ENCODE measurements around the gene TMPRSS3. TPM values are rescaled to one million over a fixed set of nuclear protein-coding genes. Genes with fewer than 3 reads are reported as not detected.

The TMPRSS3 gene
- total RNA-seq, 2 donors from 2014 or later = 0.27 to 0.34 TPM

DNA sequence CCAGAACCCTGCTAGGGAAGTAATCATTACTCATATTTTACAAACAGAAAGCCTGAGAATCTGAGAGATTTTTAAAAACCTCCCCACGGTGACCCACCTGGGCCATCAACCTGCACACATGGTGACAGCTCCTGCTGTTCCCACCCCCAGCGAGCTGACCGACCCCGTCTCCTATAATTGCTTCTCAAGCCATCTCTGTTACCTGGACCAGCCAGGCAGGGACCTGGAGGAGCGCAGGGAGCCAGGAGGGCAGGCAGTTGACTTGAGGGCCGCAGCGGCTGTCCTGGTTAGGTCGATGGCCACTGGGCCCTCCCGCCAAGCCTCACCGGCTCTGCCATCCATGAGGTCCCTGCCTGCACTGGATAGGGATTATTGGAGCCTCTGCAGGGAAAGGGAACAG is 52.8 kb downstream of the TMPRSS3 start:
- TF ChIP-seq, protein P1, sequence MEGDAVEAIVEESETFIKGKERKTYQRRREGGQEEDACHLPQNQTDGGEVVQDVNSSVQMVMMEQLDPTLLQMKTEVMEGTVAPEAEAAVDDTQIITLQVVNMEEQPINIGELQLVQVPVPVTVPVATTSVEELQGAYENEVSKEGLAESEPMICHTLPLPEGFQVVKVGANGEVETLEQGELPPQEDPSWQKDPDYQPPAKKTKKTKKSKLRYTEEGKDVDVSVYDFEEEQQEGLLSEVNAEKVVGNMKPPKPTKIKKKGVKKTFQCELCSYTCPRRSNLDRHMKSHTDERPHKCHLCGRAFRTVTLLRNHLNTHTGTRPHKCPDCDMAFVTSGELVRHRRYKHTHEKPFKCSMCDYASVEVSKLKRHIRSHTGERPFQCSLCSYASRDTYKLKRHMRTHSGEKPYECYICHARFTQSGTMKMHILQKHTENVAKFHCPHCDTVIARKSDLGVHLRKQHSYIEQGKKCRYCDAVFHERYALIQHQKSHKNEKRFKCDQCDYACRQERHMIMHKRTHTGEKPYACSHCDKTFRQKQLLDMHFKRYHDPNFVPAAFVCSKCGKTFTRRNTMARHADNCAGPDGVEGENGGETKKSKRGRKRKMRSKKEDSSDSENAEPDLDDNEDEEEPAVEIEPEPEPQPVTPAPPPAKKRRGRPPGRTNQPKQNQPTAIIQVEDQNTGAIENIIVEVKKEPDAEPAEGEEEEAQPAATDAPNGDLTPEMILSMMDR (IDR thresholded peaks at IDR 0.05) = no peak
- TF ChIP-seq POLR2A (IDR thresholded peaks at IDR 0.05) (no peak), POLR2AphosphoS5 (IDR thresholded peaks at IDR 0.05) (no peak)
- intact Hi-C loops (cut with DNase I) = no loop called here
- Histone ChIP-seq H3K9me3 (no peaks in the 10 kb centered on the region), H3K36me3 (no peaks in the 10 kb centered on the region), H3K4me1 (replicated peaks) (no peaks in the 10 kb centered on the region), H3K27ac (no peak overlapping the region), H3K27me3 (replicated peaks; ENCODE audit: insufficient read depth) (no peaks in the 10 kb centered on the region), H3K4me3 (no peak overlapping the region)
- 91% methylated on average over 10 of the region's 10 CpGs for WGBS
- no peak for DNase-seq (ENCODE audit: low spot score)

DNA sequence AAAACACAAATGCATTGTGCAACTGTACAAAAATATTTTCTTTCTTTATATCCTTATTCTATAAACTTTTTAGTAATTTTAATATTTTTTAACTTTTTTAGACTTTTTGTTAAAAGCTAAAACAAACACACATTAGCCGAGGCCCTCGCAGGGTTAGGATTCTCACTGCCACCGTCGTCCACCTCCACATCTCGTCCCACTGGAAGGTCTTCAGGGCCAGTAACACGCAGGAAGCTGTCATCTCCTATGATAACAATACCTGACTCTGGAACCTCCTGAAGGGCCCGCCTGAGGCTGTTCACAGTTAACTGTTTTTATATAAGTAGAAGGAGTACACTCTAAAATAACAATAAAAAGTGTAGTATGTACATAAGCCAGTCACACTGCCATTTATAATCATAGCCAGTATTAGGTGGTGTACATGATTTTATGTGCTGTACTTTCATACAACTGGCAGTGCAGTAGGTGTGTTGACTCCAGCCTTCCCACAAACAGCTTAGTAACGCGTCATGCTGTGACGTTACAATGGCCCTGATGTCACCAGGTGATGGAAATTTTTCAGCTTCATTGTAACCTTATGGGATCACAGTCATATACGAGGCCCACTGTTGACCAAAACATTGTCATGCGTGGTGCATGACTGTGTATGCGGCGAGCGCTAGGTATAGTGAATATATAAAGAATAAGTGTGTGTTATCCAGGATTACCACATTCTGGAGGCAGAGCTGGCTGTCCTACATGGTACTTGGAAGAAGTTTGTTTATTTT is 53.9 kb downstream of the TMPRSS3 start:
- Histone ChIP-seq H3K4me3 (no peak overlapping the region), H3K9me3 (no peaks in the 10 kb centered on the region), H3K4me1 (replicated peaks) (no peaks in the 10 kb centered on the region), H3K27me3 (replicated peaks; ENCODE audit: insufficient read depth) (no peaks in the 10 kb centered on the region), H3K27ac (no peak overlapping the region), H3K36me3 (no peaks in the 10 kb centered on the region)
- peak; percentile 78 for TF ChIP-seq POLR2AphosphoS5 (IDR thresholded peaks at IDR 0.05)
- TF ChIP-seq, protein P1 (IDR thresholded peaks at IDR 0.05) = no peak
- DNase-seq (ENCODE audit: low spot score) = peak; percentile 28
- intact Hi-C loops (cut with DNase I) = no loop called here
- WGBS = 86% methylated on average over 15 of the region's 15 CpGs

DNA sequence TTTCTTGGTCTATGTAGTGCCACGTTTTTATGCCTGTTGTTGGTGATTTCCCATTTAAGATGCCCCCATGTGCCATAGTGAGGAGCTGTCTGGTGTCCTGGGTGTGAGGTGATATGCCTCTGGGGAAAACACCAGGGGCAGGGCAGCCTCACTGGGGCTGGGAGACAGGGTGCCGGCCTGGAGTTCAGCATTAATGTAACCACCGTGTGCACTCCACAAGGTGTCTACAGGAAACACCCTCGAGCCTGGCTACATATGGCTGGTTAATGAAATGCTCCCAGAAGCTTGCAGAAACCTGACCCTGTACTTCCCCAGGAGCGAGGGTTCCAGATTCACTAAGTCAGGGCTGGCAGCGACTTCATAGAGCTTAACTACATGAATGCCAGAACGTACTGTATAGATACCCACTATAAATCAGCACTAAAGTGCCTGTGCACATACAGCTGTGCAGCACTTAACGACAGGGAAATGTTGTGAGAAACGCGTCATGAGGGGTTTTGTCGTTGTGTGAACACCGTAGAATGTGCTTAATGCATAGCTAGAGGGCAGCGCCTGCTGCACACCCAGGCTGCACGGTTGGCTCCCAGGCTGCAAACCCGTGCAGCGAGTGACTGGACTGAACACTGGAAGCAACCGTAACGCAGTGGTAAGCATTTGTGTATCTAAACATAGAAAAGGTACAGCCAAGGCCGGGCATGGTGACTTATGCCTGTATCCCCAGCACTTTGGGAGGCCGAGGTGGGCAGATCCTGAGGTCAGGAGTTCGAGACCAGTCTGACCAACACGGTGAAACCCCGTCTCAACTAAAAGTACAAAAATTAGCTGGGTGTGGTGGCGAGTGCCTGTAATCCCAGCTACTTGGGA is 55.4 kb downstream of the TMPRSS3 start:
- WGBS = 76% methylated on average over 24 of the region's 24 CpGs
- H3K27me3 ChIP-seq (replicated peaks; ENCODE audit: insufficient read depth) = no peaks in the 10 kb centered on the region
- intact Hi-C loops (cut with DNase I) = no loop called here
- no peak for TF ChIP-seq POLR2A (IDR thresholded peaks at IDR 0.05)
- TF ChIP-seq, protein P1 (IDR thresholded peaks at IDR 0.05) = no peak
- TF ChIP-seq POLR2AphosphoS5 (IDR thresholded peaks at IDR 0.05) = no peak
- no peaks in the 10 kb centered on the region for H3K9me3 ChIP-seq
- no peaks in the 10 kb centered on the region for H3K36me3 ChIP-seq
- DNase-seq (ENCODE audit: low spot score) = no peak
- H3K27ac ChIP-seq = no peak overlapping the region
- H3K4me3 ChIP-seq = no peak overlapping the region
- no peaks in the 10 kb centered on the region for H3K4me1 ChIP-seq (replicated peaks)

DNA sequence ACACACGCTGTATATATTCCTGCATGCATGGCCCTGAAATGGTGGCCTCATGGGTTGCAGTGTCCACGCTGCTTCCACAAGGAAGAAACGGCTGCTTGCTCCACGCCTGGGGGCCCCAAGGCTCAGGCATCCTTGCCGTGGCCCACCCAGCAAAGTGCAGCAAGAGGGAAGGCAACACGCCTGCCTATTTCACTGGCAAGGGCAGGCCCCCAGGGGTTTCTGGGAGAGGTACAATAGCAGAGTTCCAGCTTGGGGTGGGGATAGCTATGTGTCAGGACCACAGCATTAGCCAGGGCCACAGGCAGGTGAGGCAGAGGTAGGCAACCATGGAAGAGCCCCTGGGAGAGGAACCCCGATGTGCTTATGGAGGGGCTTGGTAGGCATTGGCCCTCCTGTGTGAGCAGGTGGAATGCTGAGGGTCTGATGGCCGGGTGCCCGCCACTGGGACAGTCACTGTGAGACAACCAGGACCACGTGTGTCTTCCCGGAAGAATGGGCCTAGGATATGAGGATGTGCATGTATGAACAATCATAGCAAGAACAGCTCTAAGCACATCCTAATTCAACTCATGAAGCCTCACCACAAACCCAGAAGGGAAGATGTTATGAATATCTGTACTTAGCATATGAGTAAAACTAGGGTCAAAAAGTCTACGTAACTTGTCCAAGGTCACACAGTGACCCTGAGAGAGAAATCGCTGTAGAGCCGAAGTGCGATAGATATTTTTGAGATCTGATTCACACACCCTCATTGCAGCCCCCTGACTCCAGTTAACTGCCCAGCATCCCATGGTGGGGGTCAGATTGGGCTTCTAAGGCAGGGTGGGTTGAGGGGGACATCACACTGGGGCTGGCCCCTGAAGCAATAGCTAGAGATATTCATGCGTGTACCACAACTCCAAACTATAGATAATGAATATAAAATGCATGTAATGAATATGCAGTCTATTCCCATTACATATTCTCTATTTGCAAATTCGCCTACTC is 56.8 kb downstream of the TMPRSS3 start:
- no peaks in the 10 kb centered on the region for H3K9me3 ChIP-seq
- DNase-seq (ENCODE audit: low spot score) = no peak
- intact Hi-C loops (cut with DNase I) = no loop called here
- no peak overlapping the region for H3K4me3 ChIP-seq
- H3K36me3 ChIP-seq = no peaks in the 10 kb centered on the region
- no peaks in the 10 kb centered on the region for H3K27me3 ChIP-seq (replicated peaks; ENCODE audit: insufficient read depth)
- peak overlapping the region; percentile 21 to 41 for H3K27ac ChIP-seq
- no peaks in the 10 kb centered on the region for H3K4me1 ChIP-seq (replicated peaks)
- TF ChIP-seq, protein P1 (IDR thresholded peaks at IDR 0.05) = no peak
- no peak for TF ChIP-seq POLR2A (IDR thresholded peaks at IDR 0.05)
- no peak for TF ChIP-seq POLR2AphosphoS5 (IDR thresholded peaks at IDR 0.05)
- 92% methylated on average over 17 of the region's 17 CpGs for WGBS
